Measurements from ENCODE around the gene WDR88. TPM values are rescaled to one million over a fixed set of nuclear protein-coding genes. Genes with fewer than 3 reads are reported as not detected.
"Not testable (repeated sequence)": the region's sequence is repeated elsewhere in the genome, so short reads cannot be mapped to it uniquely, and the experiment has no call there.

WDR88 gene
- total and polyA plus RNA-seq, 4 donors: 0.08 TPM; not detected in 2

DNA sequence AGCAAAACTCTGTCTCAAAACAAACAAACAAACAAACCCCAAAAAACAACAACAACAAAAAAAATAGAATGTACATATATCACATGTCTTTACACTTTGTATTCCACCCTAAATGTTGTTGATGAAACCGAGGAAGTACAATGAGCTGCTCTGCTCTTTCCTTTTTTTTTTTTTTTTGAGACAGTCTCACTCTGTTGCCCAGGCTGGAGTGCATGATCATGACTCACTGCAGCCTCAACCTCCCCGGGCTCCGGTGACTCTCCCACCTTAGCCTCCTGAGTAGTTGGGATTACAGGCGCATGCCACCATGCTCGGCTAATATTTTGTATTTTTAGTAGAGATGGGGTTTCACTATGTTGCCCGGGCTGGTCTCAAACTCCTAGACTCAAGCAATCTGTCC lies 31.6 kb downstream of the WDR88 start:
- Histone ChIP-seq H3K9ac (ENCODE audit: low read depth in 1 of 2, low read length in 2 of 2) (no peak overlapping the region), H3K4me3 (ENCODE audit: low read depth in 1 of 3, low read length in 3 of 3) (no peak overlapping the region), H3K27ac (ENCODE audit: low read depth in 1 of 2, low read length in 2 of 2) (no peak overlapping the region), H3K36me3 (ENCODE audit: control insufficient read depth in 4 of 4, insufficient read depth in 3 of 4, low read depth in 1 of 4, low read length in 3 of 4) (no peaks in the 10 kb centered on the region), H3K9me3 (ENCODE audit: control insufficient read depth in 4 of 4, low read length in 3 of 4) (peaks cover 0 to 4% (median 3%) of the 10 kb centered on the region in 4 donors), H3K27me3 (ENCODE audit: control insufficient read depth in 4 of 4, insufficient read depth in 4 of 4, low read length in 3 of 4) (no peaks in the 10 kb centered on the region), H3K4me1 (ENCODE audit: control insufficient read depth in 4 of 4, insufficient read depth in 4 of 4, low read length in 3 of 4) (peaks cover 0 to 7% (median 2%) of the 10 kb centered on the region in 4 donors)
- 95% methylated on average over 6 of the region's 6 CpGs for WGBS
- DNase-seq (ENCODE audit: low spot score): no peak
- TF ChIP-seq FOXA1 (IDR thresholded peaks at IDR 0.05) (no peak), YY1 (IDR thresholded peaks at IDR 0.05) (no peak), FOXA2 (IDR thresholded peaks at IDR 0.05) (no peak), SP1 (IDR thresholded peaks at IDR 0.05) (no peak), RXRA (IDR thresholded peaks at IDR 0.05) (no peak), TAF1 (conservative IDR thresholded peaks at IDR 0.05) (no peak), JUND (IDR thresholded peaks at IDR 0.05) (no peak)
- TF ChIP-seq, protein P1, sequence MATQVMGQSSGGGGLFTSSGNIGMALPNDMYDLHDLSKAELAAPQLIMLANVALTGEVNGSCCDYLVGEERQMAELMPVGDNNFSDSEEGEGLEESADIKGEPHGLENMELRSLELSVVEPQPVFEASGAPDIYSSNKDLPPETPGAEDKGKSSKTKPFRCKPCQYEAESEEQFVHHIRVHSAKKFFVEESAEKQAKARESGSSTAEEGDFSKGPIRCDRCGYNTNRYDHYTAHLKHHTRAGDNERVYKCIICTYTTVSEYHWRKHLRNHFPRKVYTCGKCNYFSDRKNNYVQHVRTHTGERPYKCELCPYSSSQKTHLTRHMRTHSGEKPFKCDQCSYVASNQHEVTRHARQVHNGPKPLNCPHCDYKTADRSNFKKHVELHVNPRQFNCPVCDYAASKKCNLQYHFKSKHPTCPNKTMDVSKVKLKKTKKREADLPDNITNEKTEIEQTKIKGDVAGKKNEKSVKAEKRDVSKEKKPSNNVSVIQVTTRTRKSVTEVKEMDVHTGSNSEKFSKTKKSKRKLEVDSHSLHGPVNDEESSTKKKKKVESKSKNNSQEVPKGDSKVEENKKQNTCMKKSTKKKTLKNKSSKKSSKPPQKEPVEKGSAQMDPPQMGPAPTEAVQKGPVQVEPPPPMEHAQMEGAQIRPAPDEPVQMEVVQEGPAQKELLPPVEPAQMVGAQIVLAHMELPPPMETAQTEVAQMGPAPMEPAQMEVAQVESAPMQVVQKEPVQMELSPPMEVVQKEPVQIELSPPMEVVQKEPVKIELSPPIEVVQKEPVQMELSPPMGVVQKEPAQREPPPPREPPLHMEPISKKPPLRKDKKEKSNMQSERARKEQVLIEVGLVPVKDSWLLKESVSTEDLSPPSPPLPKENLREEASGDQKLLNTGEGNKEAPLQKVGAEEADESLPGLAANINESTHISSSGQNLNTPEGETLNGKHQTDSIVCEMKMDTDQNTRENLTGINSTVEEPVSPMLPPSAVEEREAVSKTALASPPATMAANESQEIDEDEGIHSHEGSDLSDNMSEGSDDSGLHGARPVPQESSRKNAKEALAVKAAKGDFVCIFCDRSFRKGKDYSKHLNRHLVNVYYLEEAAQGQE (IDR thresholded peaks at IDR 0.05): no peak

DNA sequence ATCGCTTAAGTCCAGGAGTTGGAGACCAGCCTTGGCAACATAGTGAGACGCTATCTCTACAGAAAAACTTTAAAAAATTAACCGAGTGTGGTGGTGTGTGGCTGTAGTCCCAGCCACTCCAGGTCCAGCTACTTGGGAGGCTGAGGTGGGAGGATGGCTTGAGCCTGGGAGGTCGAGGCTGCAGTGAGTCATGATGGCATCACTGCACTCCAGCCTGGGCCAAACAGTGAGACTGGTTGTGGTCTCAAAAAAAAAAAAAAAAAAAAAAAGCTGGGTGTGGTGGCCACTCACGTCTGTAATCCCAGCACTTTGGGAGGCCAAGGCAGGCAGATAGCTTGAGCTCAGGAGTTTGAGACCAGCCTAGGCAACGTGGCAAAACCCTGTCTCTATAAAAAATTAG lies 34.1 kb downstream of the WDR88 start:
- not testable (repeated sequence) for H3K27me3 ChIP-seq (ENCODE audit: control insufficient read depth in 4 of 4, insufficient read depth in 4 of 4, low read length in 3 of 4); H3K27ac ChIP-seq (ENCODE audit: low read depth in 1 of 2, low read length in 2 of 2)
- WGBS: 83% methylated on average over 6 of the region's 6 CpGs

DNA sequence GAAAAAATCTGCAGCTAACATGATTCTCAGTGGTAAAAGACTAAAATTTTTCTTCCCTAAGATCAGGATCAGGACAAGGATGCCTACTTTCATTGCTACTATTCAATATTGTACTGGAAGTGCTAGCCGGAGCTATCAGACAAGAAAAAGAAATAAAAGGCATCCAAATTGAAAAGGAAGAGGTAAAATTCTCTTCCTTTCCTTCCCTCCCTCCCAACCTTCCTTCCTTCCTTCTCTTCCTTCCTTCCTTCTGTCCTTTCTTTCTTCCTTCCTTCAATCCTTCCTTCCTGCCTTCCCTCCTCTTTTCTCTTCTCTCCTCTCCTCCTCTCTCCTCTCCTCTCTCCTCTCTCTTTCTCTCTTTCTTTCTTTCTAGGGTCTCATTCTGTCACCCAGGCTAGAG lies 35.5 kb downstream of the WDR88 start:
- TF ChIP-seq NR2F2 (IDR thresholded peaks at IDR 0.05): no peak
- no peak for TF ChIP-seq JUND (IDR thresholded peaks at IDR 0.05)
- TF ChIP-seq, protein P2, sequence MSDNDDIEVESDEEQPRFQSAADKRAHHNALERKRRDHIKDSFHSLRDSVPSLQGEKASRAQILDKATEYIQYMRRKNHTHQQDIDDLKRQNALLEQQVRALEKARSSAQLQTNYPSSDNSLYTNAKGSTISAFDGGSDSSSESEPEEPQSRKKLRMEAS (IDR thresholded peaks at IDR 0.05): no peak
- TF ChIP-seq FOXA2 (IDR thresholded peaks at IDR 0.05): no peak
- no peak for TF ChIP-seq RAD21 (IDR thresholded peaks at IDR 0.05)
- no peak for TF ChIP-seq TAF1 (conservative IDR thresholded peaks at IDR 0.05)
- TF ChIP-seq, protein P3, sequence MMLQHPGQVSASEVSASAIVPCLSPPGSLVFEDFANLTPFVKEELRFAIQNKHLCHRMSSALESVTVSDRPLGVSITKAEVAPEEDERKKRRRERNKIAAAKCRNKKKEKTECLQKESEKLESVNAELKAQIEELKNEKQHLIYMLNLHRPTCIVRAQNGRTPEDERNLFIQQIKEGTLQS (IDR thresholded peaks at IDR 0.05): no peak
- Histone ChIP-seq H3K4me1 (ENCODE audit: control insufficient read depth in 4 of 4, insufficient read depth in 4 of 4, low read length in 3 of 4) (no peaks in the 10 kb centered on the region), H3K9me3 (ENCODE audit: control insufficient read depth in 4 of 4, low read length in 3 of 4) (peaks cover 0 to 4% (median 3%) of the 10 kb centered on the region in 4 donors), H3K27ac (ENCODE audit: low read depth in 1 of 2, low read length in 2 of 2) (no peak overlapping the region), H3K4me3 (ENCODE audit: low read depth in 1 of 3, low read length in 3 of 3) (no peak overlapping the region), H3K27me3 (ENCODE audit: control insufficient read depth in 4 of 4, insufficient read depth in 4 of 4, low read length in 3 of 4) (no peaks in the 10 kb centered on the region), H3K36me3 (ENCODE audit: control insufficient read depth in 4 of 4, insufficient read depth in 3 of 4, low read depth in 1 of 4, low read length in 3 of 4) (no peaks in the 10 kb centered on the region), H3K9ac (ENCODE audit: low read depth in 1 of 2, low read length in 2 of 2) (no peak overlapping the region)
- WGBS: 100% methylated on average over 1 of the region's 1 CpG
- DNase-seq (ENCODE audit: low spot score): no peak

More for the DNA sequence above, 34.1 kb downstream of the WDR88 start:
- H3K4me3 ChIP-seq (ENCODE audit: low read depth in 1 of 3, low read length in 3 of 3); H3K4me1 ChIP-seq (ENCODE audit: control insufficient read depth in 4 of 4, insufficient read depth in 4 of 4, low read length in 3 of 4); H3K9me3 ChIP-seq (ENCODE audit: control insufficient read depth in 4 of 4, low read length in 3 of 4); DNase-seq (ENCODE audit: low spot score); H3K9ac ChIP-seq (ENCODE audit: low read depth in 1 of 2, low read length in 2 of 2); H3K36me3 ChIP-seq (ENCODE audit: control insufficient read depth in 4 of 4, insufficient read depth in 3 of 4, low read depth in 1 of 4, low read length in 3 of 4): not testable (repeated sequence)
